OCI-LY3 (cell line): ENCODE data around the gene RBMS3.

ENCODE experiments used
- H2AFZ ChIP-seq: fragments of 200-600, 300-600 bp; shearing (Covaris generic); 2 replicates; pipeline ENCODE4 v1.6.0; 2014; ENCODE audit warnings: antibody characterized with exemption, low read depth, low read length
- H3K27ac ChIP-seq: fragments of 200-600, 300-600 bp; sonication (generic); 2 replicates; pipeline ENCODE4 v1.5.1; 2014; ENCODE audit warnings: mild to moderate bottlenecking, low read length, moderate library complexity, mixed read lengths
- H3K27me3 ChIP-seq: fragments of 200-600, 300-600 bp; sonication (generic); 2 replicates; pipeline ENCODE4 v1.6.1; 2014; ENCODE audit warnings: low read depth, low read length, mixed read lengths
- H3K36me3 ChIP-seq: fragments of 200-600, 300-600 bp; sonication (generic); replicated peaks from 2 replicates; pipeline ENCODE3; 2014; ENCODE audit warnings: low read depth, low read length, mixed read lengths
- H3K4me1 ChIP-seq: fragments of 300-600, 200-600 bp; sonication (generic); 2 replicates; pipeline ENCODE4 v1.6.1; 2014; ENCODE audit warnings: low read length, mixed read lengths
- H3K4me2 ChIP-seq: fragments of 200-600, 300-600 bp; sonication (generic); 2 replicates; pipeline ENCODE4 v1.6.1; 2014; ENCODE audit warnings: low read length, mixed read lengths
- H3K4me3 ChIP-seq: fragments of 300-600, 200-600 bp; sonication (generic); 2 replicates; pipeline ENCODE4 v1.5.1; 2014; ENCODE audit warnings: antibody characterized with exemption, mild to moderate bottlenecking, low read length, moderate library complexity
- H3K79me2 ChIP-seq: fragments of 300-600, 200-600 bp; shearing (Covaris generic); 2 replicates; pipeline ENCODE4 v1.6.1; 2014; ENCODE audit warnings: mild to moderate bottlenecking, low read length, mixed read lengths
- H3K9ac ChIP-seq: fragments of 300-600, 200-600 bp; shearing (Covaris generic); 2 replicates; pipeline ENCODE4 v1.6.0; 2014; ENCODE audit warnings: mild to moderate bottlenecking, low read length, moderate library complexity
- H3K9me3 ChIP-seq: fragments of 200-600, 300-600 bp; shearing (Covaris generic); 2 replicates; pipeline ENCODE4 v1.6.1; 2014; ENCODE audit warnings: low read length, mixed read lengths; ENCODE audit not compliant: insufficient read depth
- H4K20me1 ChIP-seq: fragments of 200-600, 300-600 bp; sonication (generic); 2 replicates; pipeline ENCODE4 v1.6.1; 2016; ENCODE audit warnings: low read length, mixed read lengths; ENCODE audit not compliant: insufficient read depth
- EZH2phosphoT487 ChIP-seq: fragments of 200-600 bp; shearing (Covaris generic); IDR thresholded peaks from 2 replicates; pipeline ENCODE4 v1.6.1; 2018; ENCODE audit warnings: antibody characterized with exemption, mixed run types, low read depth
- TF ChIP-seq, protein P1 (sequence below): fragments of 200-600, 300-600 bp; sonication (generic); IDR thresholded peaks from 2 replicates; pipeline ENCODE4 v1.5.1; 2014; ENCODE audit warnings: antibody characterized with exemption, low read length, low read depth

Gene RBMS3

DNA sequence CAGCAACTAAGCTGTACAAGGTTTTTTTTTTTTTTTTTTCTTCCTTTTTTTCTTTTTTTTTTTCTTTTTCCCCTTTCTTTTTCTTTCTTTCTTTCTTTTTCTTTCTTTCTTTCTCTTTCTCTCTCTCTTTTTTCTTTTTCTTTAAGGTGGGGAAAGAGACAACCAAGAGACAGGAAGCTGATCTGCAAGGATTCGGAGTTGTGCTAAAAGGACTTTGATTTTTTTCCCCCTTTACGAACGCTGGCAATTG, 148 bp downstream of the RBMS3 start:
- Histone ChIP-seq H3K9ac (peak overlapping the region; percentile 43; the same call in 1 of the 2 replicates), H2AFZ (no peak overlapping the region), H3K9me3 (no peaks in the 10 kb centered on the region), H3K79me2 (no peaks in the 10 kb centered on the region), H3K4me3 (peak overlapping the region; percentile 75), H3K4me2 (peak overlapping the region; percentile 90), H3K27ac (no peak overlapping the region), H3K4me1 (peaks cover 47% of the 10 kb centered on the region), H4K20me1 (no peaks in the 10 kb centered on the region), H3K36me3 (no peaks in the 10 kb centered on the region), H3K27me3 (peaks cover 42% of the 10 kb centered on the region)
- TF ChIP-seq, protein P1, sequence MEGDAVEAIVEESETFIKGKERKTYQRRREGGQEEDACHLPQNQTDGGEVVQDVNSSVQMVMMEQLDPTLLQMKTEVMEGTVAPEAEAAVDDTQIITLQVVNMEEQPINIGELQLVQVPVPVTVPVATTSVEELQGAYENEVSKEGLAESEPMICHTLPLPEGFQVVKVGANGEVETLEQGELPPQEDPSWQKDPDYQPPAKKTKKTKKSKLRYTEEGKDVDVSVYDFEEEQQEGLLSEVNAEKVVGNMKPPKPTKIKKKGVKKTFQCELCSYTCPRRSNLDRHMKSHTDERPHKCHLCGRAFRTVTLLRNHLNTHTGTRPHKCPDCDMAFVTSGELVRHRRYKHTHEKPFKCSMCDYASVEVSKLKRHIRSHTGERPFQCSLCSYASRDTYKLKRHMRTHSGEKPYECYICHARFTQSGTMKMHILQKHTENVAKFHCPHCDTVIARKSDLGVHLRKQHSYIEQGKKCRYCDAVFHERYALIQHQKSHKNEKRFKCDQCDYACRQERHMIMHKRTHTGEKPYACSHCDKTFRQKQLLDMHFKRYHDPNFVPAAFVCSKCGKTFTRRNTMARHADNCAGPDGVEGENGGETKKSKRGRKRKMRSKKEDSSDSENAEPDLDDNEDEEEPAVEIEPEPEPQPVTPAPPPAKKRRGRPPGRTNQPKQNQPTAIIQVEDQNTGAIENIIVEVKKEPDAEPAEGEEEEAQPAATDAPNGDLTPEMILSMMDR: no peak
- TF ChIP-seq EZH2phosphoT487: no peak

DNA sequence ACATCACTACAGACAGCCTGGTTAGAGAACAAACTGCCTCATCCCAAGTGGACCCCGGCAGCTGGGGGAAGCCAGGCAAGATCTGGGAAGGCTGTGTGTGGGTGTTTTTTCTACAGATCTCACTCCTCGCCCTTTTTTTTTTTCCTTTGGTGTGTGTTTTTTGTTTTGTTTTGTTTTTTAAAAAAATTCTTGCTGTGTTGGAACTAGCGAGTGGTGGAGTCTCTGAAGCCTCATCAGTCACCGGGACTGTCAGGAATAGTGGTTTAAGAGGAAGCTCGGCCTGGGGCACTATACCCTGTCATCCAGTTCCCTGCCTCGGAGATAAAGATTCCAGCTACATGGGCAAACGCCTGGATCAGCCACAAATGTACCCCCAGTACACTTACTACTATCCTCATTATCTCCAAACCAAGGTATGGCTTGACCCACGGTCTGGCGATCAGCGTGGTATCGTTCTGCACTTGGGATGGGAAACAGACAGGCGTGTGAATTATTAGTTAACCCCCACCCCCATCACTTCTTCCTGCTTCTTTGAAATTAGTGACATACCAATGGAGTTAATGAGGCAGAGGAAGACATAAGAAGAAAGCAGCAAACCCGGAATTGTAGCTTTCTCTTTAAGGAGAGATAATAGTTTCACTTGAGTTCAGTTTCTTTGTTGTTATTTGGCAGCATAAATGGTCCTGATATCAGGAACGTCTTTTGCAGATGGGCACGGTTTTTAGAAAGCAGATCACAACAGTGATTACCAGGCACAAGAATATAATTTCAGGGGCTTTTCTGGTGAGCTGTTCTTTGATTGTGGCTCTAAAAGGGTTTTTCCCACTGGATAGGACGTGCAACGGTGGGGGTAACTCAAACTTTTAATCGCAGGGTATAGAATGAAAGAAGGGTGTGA, 722 bp downstream of the RBMS3 start:
- H3K4me2 ChIP-seq: peak overlapping the region; percentile 90
- H3K4me1 ChIP-seq: peaks cover 52% of the 10 kb centered on the region
- no peaks in the 10 kb centered on the region for H3K36me3 ChIP-seq
- peak overlapping the region; percentile 43 for H3K9ac ChIP-seq
- peak; percentile 72; the same call in 1 of the 2 replicates for TF ChIP-seq EZH2phosphoT487
- TF ChIP-seq, protein P1: no peak
- H4K20me1 ChIP-seq: no peaks in the 10 kb centered on the region
- no peak overlapping the region for H2AFZ ChIP-seq
- peak overlapping the region; percentile 75 for H3K4me3 ChIP-seq
- no peaks in the 10 kb centered on the region for H3K9me3 ChIP-seq
- peaks cover 47% of the 10 kb centered on the region for H3K27me3 ChIP-seq
- no peaks in the 10 kb centered on the region for H3K79me2 ChIP-seq
- H3K27ac ChIP-seq: no peak overlapping the region

DNA sequence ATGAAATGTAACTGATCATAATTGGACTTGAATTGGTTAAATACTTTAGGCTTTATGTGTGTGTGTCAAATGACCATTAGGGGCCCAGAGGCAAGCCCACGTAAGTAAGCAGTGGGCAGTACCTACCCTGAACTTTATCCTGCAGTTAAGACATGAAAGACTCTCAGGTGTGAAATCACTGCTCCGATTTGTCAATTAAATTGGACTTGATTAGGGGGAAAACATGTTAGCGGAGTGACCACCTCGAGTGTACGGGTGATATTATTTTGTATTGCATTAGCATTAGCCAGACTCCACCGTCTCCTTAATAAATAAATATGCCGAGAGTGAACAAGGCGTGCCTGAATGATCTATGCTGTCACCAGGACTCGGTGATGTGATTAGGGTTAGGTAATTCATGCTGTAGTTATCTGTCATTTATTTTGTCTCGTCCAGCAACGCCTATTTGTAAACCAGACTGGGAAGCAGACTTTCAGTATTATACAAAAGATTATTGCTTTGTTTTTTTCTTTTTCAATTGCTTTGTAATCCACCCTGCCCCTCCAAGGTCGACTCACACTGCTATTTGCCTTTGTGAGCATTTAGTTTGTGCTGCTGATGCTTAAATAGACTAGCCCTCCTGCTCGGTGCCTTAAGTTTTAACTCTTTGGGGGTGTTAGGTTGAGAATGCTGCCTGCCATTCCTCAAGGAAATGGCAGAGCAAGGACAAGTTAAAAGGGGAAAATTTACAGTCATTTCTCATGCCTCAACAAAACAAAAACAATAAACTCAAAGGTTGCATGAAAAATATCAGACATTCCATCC, 1.8 kb downstream of the RBMS3 start:
- no peaks in the 10 kb centered on the region for H3K79me2 ChIP-seq
- no peaks in the 10 kb centered on the region for H3K36me3 ChIP-seq
- no peak overlapping the region for H2AFZ ChIP-seq
- H3K9me3 ChIP-seq: no peaks in the 10 kb centered on the region
- TF ChIP-seq, protein P1: no peak
- TF ChIP-seq EZH2phosphoT487: no peak
- peak overlapping the region; percentile 90 for H3K4me2 ChIP-seq
- peaks cover 56% of the 10 kb centered on the region for H3K4me1 ChIP-seq
- H3K9ac ChIP-seq: peak overlapping the region; percentile 1; the same call in 1 of the 2 replicates
- H3K27ac ChIP-seq: no peak overlapping the region
- H4K20me1 ChIP-seq: no peaks in the 10 kb centered on the region
- H3K27me3 ChIP-seq: peaks cover 44% of the 10 kb centered on the region
- peak overlapping the region; percentile 75 for H3K4me3 ChIP-seq
